IPS-20b (cell line): ENCODE measurements around the gene CRYBA4.

Experiments used
- H3K27ac ChIP-seq: one replicate; pipeline ENCODE4 v1.5.1; 2013; ENCODE audit warnings: low read length
- H3K27me3 ChIP-seq: 2 replicates; pipeline ENCODE4 v1.6.1; 2013; ENCODE audit warnings: mild to moderate bottlenecking, low read length, inconsistent platforms; ENCODE audit not compliant: insufficient read depth
- H3K36me3 ChIP-seq: 2 replicates; pipeline ENCODE4 v1.6.1; 2013; ENCODE audit warnings: low read depth, mild to moderate bottlenecking, inconsistent platforms, low read length, moderate library complexity; ENCODE audit not compliant: insufficient read depth
- H3K4me1 ChIP-seq: 2 replicates; pipeline ENCODE4 v1.6.1; 2013; ENCODE audit warnings: mild to moderate bottlenecking, control low read depth, inconsistent platforms, low read length, moderate library complexity; ENCODE audit not compliant: insufficient read depth
- H3K4me3 ChIP-seq: 2 replicates; pipeline ENCODE4 v1.5.1; 2013; ENCODE audit warnings: mild to moderate bottlenecking, low read length, inconsistent platforms
- H3K9ac ChIP-seq: 2 replicates; pipeline ENCODE4 v1.6.1; 2013; ENCODE audit warnings: low read depth, mild to moderate bottlenecking, inconsistent platforms, low read length, moderate library complexity
- H3K9me3 ChIP-seq: 2 replicates; pipeline ENCODE4 v1.6.1; 2013; ENCODE audit warnings: mild to moderate bottlenecking, low read depth, low read length, inconsistent platforms; ENCODE audit not compliant: insufficient read depth

Gene CRYBA4

GRCh38 chr22:26621663-26622062 is at the start of gene CRYBA4:
Gene CRYBA4 (plus strand): TSS chr22:26621963. CDS start chr22:26622597, 634 bp downstream.
- Histone ChIP-seq H3K27ac (no peak within 1 kb of the TSS), H3K4me3 (no peak within 1 kb of the TSS), H3K9ac (no peak within 1 kb of the TSS), H3K4me1 (peaks cover 19% of the 10 kb centered on the region; the same call in 1 of the 2 replicates), H3K27me3 (no peaks in the 10 kb centered on the region; the same call in 1 of the 2 replicates), H3K9me3 (no peaks in the 10 kb centered on the region), H3K36me3 (no peaks in the 10 kb centered on the region)

DNA sequence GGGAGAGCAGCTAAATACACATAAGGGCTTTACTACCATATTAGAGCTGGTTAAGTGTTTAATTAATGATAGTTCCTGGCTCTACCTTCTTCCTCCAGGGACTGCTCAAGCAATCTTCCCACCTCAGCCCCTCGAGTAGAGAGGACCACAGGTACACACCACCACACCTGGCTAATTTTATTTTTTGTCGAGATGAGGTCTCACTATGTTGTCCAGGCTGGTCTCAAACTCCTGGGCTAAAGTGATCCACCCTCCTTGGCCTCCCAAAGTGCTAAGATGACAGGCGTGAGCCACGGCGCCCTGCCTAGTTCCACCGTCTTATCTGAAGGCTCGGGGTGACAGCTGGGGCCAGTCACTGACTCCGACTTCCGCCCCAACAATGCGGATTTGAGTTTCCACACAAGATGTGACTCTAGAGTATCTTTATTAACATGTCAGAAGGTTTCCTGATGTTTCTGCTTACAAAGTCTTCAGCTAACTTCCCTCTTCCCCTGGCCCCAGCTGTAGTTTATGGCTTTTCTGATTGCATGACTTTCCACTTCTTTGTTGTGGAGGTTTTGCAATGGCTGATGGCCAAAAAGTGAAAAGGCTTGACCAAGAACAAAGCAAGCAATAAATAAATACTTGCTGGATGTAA is 48.6 kb upstream of the CRYBA4 start:
- no peak overlapping the region for H3K4me3 ChIP-seq
- H3K9me3 ChIP-seq: no peaks in the 10 kb centered on the region
- H3K4me1 ChIP-seq: peaks cover 24% of the 10 kb centered on the region
- H3K27ac ChIP-seq: no peak overlapping the region
- H3K9ac ChIP-seq: peak overlapping the region; percentile 20; the same call in 1 of the 2 replicates
- H3K27me3 ChIP-seq: no peaks in the 10 kb centered on the region
- H3K36me3 ChIP-seq: peaks cover 16% of the 10 kb centered on the region

DNA sequence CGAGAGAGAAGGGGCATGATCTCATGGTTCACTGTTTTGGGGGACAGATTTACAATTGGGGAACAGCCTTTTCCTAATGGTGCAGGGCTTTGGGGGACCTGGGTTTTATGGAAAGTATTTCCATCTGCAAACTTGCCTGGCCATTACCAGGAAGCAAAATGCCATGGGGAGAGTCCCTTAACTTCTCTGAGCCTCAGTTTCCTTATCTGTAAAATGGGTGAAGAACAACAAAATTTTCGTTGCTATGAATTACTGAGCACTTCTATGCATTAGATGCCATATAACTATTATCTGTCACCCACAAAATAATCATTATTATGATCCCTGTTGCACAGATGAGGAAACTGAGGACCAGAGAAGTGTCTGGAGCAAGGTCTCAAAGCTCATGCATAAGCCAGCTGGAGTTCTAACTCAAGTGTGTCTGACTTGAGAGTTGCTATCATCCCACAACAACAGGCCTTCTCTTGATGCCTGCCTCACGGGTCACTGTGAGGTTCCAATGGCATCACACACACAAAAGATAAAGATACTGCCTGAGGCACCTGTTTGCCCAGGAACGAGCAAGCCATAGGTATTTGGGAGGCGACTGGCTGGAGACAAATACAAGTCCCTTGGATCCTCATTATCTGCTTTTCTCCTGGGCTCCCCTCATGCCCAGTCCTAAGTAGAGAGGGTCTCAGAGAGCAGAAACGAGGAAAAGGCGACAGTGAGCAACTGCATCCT is 47.6 kb upstream of the CRYBA4 start:
- peaks cover 19% of the 10 kb centered on the region for H3K36me3 ChIP-seq
- no peaks in the 10 kb centered on the region for H3K27me3 ChIP-seq
- no peak overlapping the region for H3K4me3 ChIP-seq
- no peaks in the 10 kb centered on the region for H3K9me3 ChIP-seq
- H3K9ac ChIP-seq: 0 out of 2 replicates have a peak overlapping the region, but pooled peaks have one; percentile 20
- no peak overlapping the region for H3K27ac ChIP-seq
- H3K4me1 ChIP-seq: peaks cover 22% of the 10 kb centered on the region

DNA sequence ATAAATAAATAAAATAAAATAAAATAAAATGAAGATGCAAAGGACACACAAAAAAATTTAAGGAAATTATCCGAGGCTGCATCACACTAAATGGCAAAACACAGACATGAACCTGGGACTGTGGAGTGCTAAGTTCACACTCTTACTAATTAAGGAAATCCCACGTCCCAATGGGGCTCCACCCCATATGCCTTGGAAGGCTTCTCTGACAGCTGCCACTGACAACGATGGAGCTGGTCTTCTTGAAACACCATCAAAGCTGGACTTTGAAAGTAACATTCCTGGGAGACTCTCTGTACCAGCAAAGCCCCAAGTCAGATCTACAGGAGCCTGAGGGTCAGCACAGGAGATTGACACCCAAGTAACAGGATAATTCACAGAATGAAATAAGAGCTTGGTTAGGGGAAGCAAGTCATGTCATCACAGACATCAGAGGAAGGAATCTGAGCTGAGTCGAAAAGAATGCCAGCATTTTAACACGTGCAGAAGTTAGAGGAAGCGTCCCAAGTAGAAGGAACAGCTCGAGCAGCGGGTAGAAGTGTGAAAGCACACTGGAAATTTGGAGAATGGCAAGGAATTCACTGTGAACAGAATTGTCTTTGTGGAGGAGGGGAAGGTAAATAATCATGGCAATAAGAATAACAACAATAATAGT is 45.6 kb upstream of the CRYBA4 start:
- Histone ChIP-seq H3K36me3 (peaks cover 19% of the 10 kb centered on the region), H3K27me3 (no peaks in the 10 kb centered on the region), H3K27ac (no peak overlapping the region), H3K9ac (no peak overlapping the region), H3K4me3 (no peak overlapping the region), H3K4me1 (peaks cover 39% of the 10 kb centered on the region), H3K9me3 (no peaks in the 10 kb centered on the region)

GRCh38 chr22:26577081-26577480 is 44.7 kb upstream of the CRYBA4 start:
- Histone ChIP-seq H3K27me3 (no peaks in the 10 kb centered on the region), H3K4me1 (peaks cover 42% of the 10 kb centered on the region), H3K36me3 (peaks cover 26% of the 10 kb centered on the region), H3K9me3 (no peaks in the 10 kb centered on the region), H3K27ac (no peak overlapping the region), H3K9ac (no peak overlapping the region), H3K4me3 (no peak overlapping the region)

GRCh38 chr22:26579331-26579886 is 42.4 kb upstream of the CRYBA4 start:
- H3K9me3 ChIP-seq: no peaks in the 10 kb centered on the region
- peak overlapping the region; percentile 49; the same call in 1 of the 2 replicates for H3K9ac ChIP-seq
- H3K4me3 ChIP-seq: no peak overlapping the region
- peaks cover 33% of the 10 kb centered on the region for H3K4me1 ChIP-seq
- H3K27me3 ChIP-seq: no peaks in the 10 kb centered on the region
- no peak overlapping the region for H3K27ac ChIP-seq
- H3K36me3 ChIP-seq: peaks cover 31% of the 10 kb centered on the region

DNA sequence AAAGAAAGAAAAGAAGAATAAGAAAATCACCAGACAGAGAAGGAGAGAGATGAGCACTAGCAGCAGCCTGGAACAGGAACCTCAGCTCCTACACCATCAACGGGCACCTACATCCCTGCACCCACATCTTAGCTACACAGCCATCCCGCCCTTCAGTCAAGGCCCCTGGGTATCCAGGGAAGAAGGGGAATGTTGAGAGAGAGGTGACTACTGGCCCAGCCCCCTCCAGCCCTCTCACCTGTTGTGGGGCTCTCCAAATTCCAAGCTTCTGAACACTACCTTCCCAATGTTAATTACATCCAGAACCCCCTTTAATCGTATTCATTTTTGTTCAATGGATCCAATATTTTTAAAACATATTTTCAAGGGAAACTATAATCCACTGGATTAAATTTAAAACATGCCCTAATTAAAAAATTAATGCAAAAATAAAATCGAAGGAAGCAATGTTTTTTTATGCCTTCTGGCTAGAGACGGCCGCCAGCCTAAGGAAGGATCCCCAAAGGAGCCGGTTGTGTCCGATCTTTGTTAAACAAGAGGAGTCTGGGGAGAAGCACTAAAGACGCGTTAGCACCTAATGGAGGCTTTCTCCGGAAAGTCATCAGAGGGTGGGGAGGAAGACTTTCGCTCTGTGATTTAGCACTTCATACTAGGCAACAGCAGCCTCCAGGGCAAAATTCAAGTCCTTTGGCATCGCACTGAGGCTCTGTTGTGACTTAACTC is 41.4 kb upstream of the CRYBA4 start:
- Histone ChIP-seq H3K27ac (peak overlapping the region; percentile 67), H3K27me3 (no peaks in the 10 kb centered on the region), H3K4me1 (peaks cover 33% of the 10 kb centered on the region), H3K36me3 (peaks cover 28% of the 10 kb centered on the region), H3K9ac (peak overlapping the region; percentile 49; the same call in 1 of the 2 replicates), H3K4me3 (peak overlapping the region; percentile 18; the same call in 1 of the 2 replicates), H3K9me3 (no peaks in the 10 kb centered on the region)

GRCh38 chr22:26581026-26581425 is 40.7 kb upstream of the CRYBA4 start:
- Histone ChIP-seq H3K9me3 (no peaks in the 10 kb centered on the region), H3K36me3 (peaks cover 28% of the 10 kb centered on the region), H3K9ac (peak overlapping the region; percentile 49), H3K27me3 (no peaks in the 10 kb centered on the region), H3K4me3 (peak overlapping the region; percentile 18; the same call in 1 of the 2 replicates), H3K4me1 (peaks cover 33% of the 10 kb centered on the region), H3K27ac (peak overlapping the region; percentile 67)

GRCh38 chr22:26581633-26582168 is 40.1 kb upstream of the CRYBA4 start:
- H3K9me3 ChIP-seq: no peaks in the 10 kb centered on the region
- H3K36me3 ChIP-seq: peaks cover 24% of the 10 kb centered on the region
- no peak overlapping the region for H3K4me3 ChIP-seq
- H3K4me1 ChIP-seq: peaks cover 30% of the 10 kb centered on the region
- H3K27me3 ChIP-seq: no peaks in the 10 kb centered on the region
- no peak overlapping the region; the same call in 1 of the 2 replicates for H3K9ac ChIP-seq
- no peak overlapping the region for H3K27ac ChIP-seq

DNA sequence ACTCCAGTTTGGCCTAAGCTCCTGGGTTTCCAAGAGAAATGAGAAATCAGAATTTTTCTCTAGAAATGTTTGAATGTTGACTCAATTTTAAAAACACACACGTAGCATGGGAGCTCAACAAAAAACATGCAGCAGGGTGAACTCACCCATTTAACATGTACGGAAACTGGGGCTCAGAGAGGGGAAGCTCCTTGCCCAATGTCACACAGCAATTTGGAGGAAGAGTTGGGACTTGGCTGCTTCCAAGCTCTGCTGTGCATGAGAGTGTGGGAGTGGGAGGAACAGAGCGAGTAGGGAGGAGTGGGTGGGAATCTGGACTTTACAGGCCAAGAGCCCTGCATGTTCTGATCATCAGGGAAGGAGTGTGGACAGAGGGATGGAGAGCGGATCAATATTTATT is 37.8 kb upstream of the CRYBA4 start:
- no peaks in the 10 kb centered on the region for H3K9me3 ChIP-seq
- peaks cover 21% of the 10 kb centered on the region for H3K36me3 ChIP-seq
- H3K4me3 ChIP-seq: no peak overlapping the region
- H3K4me1 ChIP-seq: peaks cover 33% of the 10 kb centered on the region
- H3K27me3 ChIP-seq: no peaks in the 10 kb centered on the region
- no peak overlapping the region for H3K9ac ChIP-seq
- no peak overlapping the region for H3K27ac ChIP-seq
